HepG2 (cell line): ENCODE measurements around the gene STUB1. TPM values are rescaled to one million over a fixed set of nuclear protein-coding genes. Genes with fewer than 3 reads are reported as not detected.
A peak's percentile ranks its signal among the peaks of the same experiment; 100 is the strongest.

Source experiments
- ATF4 ChIP-seq, 2 experiments: fragments of 450-650 bp in 1 of 2; sonication (generic) in 1 of 2; formaldehyde crosslinking; IDR thresholded peaks; 2 replicates each; pipeline versions ENCODE4 v1.5.0 to v1.8.0; 2020 to 2022; ENCODE audit warnings: mild to moderate bottlenecking in 1 of 2, missing genetic modification reagents in 1 of 2
- DMAP1 ChIP-seq: IDR thresholded peaks from 2 replicates; pipeline ENCODE4 v1.6.1; 2016
- FOSL2 ChIP-seq: sonication (generic); formaldehyde crosslinking; IDR thresholded peaks from 2 replicates; pipeline ENCODE4 v1.4.0; 2020; ENCODE audit warnings: missing genetic modification reagents
- FUBP1 ChIP-seq: sonication (generic); formaldehyde crosslinking; IDR thresholded peaks from 2 replicates; pipeline ENCODE4 v1.5.1; 2020; ENCODE audit warnings: missing genetic modification reagents, mild to moderate bottlenecking, borderline replicate concordance
- HOXA3 ChIP-seq: sonication (generic); formaldehyde crosslinking; IDR thresholded peaks from 2 replicates; pipeline ENCODE4 v1.5.0; 2020; ENCODE audit warnings: missing genetic modification reagents
- HOXA7 ChIP-seq: sonication (generic); formaldehyde crosslinking; IDR thresholded peaks from 2 replicates; pipeline ENCODE4 v1.8.1; 2022; ENCODE audit warnings: mild to moderate bottlenecking, missing genetic modification reagents, moderate library complexity
- MAX ChIP-seq: IDR thresholded peaks from 2 replicates; pipeline ENCODE4 v1.6.1; 2012; ENCODE audit warnings: inconsistent platforms
- MTERF4 ChIP-seq: sonication (generic); formaldehyde crosslinking; IDR thresholded peaks from 2 replicates; pipeline ENCODE4 v1.8.0; 2023; ENCODE audit warnings: mild to moderate bottlenecking, missing genetic modification reagents
- PCBP1 ChIP-seq: fragments of 200-400 bp; formaldehyde crosslinking; IDR thresholded peaks from 2 replicates; pipeline ENCODE4 v1.6.1; 2017; ENCODE audit warnings: mild to moderate bottlenecking, low read depth, low read length, borderline replicate concordance
- PREB ChIP-seq: sonication (generic); formaldehyde crosslinking; IDR thresholded peaks from 2 replicates; pipeline ENCODE4 v1.4.0; 2020; ENCODE audit warnings: missing genetic modification reagents
- RARG ChIP-seq: sonication (generic); formaldehyde crosslinking; IDR thresholded peaks from 2 replicates; pipeline ENCODE4 v1.4.0; 2020; ENCODE audit warnings: low read depth, mild to moderate bottlenecking, missing genetic modification reagents
- SRY ChIP-seq: sonication (generic); formaldehyde crosslinking; IDR thresholded peaks from 2 replicates; pipeline ENCODE4 v1.8.0; 2022; ENCODE audit warnings: mild to moderate bottlenecking, missing genetic modification reagents
- TCF7L2 ChIP-seq: IDR thresholded peaks from 2 replicates; pipeline ENCODE4 v1.6.1; 2011; ENCODE audit warnings: mild to moderate bottlenecking, low read depth, low read length, moderate library complexity
- TEAD2 ChIP-seq: sonication (generic); formaldehyde crosslinking; IDR thresholded peaks from 2 replicates; pipeline ENCODE4 v1.9.0; 2021; ENCODE audit warnings: missing genetic modification reagents
- ZNF224 ChIP-seq: sonication (generic); formaldehyde crosslinking; IDR thresholded peaks from 2 replicates; pipeline ENCODE4 v1.5.0; 2020; ENCODE audit warnings: mild to moderate bottlenecking, missing genetic modification reagents
- ZNF580 ChIP-seq: IDR thresholded peaks from 2 replicates; pipeline ENCODE4 v1.6.1; 2016; ENCODE audit warnings: low read depth, borderline replicate concordance
- ZNF672 ChIP-seq: sonication (generic); formaldehyde crosslinking; IDR thresholded peaks from 2 replicates; pipeline ENCODE4 v1.8.1; 2022; ENCODE audit warnings: missing genetic modification reagents
- ZNF740 ChIP-seq: sonication (generic); formaldehyde crosslinking; IDR thresholded peaks from 2 replicates; pipeline ENCODE4 v1.4.0; 2020; ENCODE audit warnings: missing genetic modification reagents
- ZNF841 ChIP-seq: sonication (generic); formaldehyde crosslinking; IDR thresholded peaks from 2 replicates; pipeline ENCODE4 v1.8.1; 2023; ENCODE audit warnings: missing genetic modification reagents, borderline replicate concordance
- polyA plus RNA-seq, 8 experiments: library from polyadenylated mRNA; depleted of rRNA in 3 of 8; stranded (reverse) in 7 of 8; unstranded in 1 of 8; fragments of >200 nt; fragmentation: Illumina TruSeq in 4 of 8; extraction: Trizol in 4 of 8; gene quantifications; 2 replicates each; pipeline versions ENCODE4 v1.2.1 to v1.2.3, GENCODE V29; 2011 to 2016; ENCODE audit warnings: low read depth in 4 of 8, missing spikeins in 1 of 8, mixed read lengths in 1 of 8; ENCODE audit not compliant: insufficient read depth in 1 of 8
- total RNA-seq, 5 experiments: library from RNA; depleted of rRNA; stranded (reverse); fragments of >200 nt; fragmentation: Illumina TruSeq; extraction: Trizol; gene quantifications; 2 replicates each; pipeline ENCODE4 v1.2.3, GENCODE V29; 2016; ENCODE audit warnings: low read depth in 1 of 5

The STUB1 gene
- total and polyA plus RNA-seq, 2 of the 13 experiments (the other 11 are each of a cell fraction or from before 2014, with no cell fraction given), result 52.9 to 78.2 TPM

GRCh38 chr16:728131-728889, 48.1 kb downstream of the STUB1 start (continued):
- no peak for TF ChIP-seq ATF4 (CRISPR knock-in tag; IDR thresholded peaks at IDR 0.05)
- TF ChIP-seq SRY (CRISPR knock-in tag), result no peak
- no peak for TF ChIP-seq RARG (CRISPR knock-in tag)
- no peak for TF ChIP-seq FOSL2 (CRISPR knock-in tag)
- no peak for TF ChIP-seq ZNF740 (CRISPR knock-in tag)
- no peak for TF ChIP-seq ZNF841 (CRISPR knock-in tag)
- no peak for TF ChIP-seq TEAD2 (CRISPR knock-in tag)
- TF ChIP-seq ZNF672 (CRISPR knock-in tag), result no peak
- TF ChIP-seq DMAP1 (CRISPR knock-in tag), result no peak
- TF ChIP-seq HOXA7 (CRISPR knock-in tag), result no peak
- no peak for TF ChIP-seq TCF7L2
- TF ChIP-seq ZNF580 (CRISPR knock-in tag), result no peak
- 0 out of 2 replicates have a peak, but pooled peaks have one; percentile 18 for TF ChIP-seq PCBP1
- TF ChIP-seq PREB (CRISPR knock-in tag), result no peak
- peak; percentile 62 for TF ChIP-seq MAX
- no peak for TF ChIP-seq FUBP1
- TF ChIP-seq ZNF224 (CRISPR knock-in tag), result no peak
- no peak for TF ChIP-seq HOXA3 (CRISPR knock-in tag)
- no peak for TF ChIP-seq MTERF4 (CRISPR knock-in tag)
